Suppressor macrophage (primary cell): ENCODE measurements around the gene DSC2.
"Not testable (repeated sequence)": the region's sequence is repeated elsewhere in the genome, so short reads cannot be mapped to it uniquely, and the experiment has no call there.

Experiments
- DNase-seq, 4 experiments: peaks; one replicate each; pipeline ENCODE4 v3.0.0-alpha.2; 2020 to 2022
- total RNA-seq, 17 experiments: gene quantifications; one replicate each; lab custom pipeline; 2026; ENCODE audit warnings: mixed read lengths in 6 of 17, inconsistent platforms in 3 of 17; lab: John Stamatoyannopoulos, UW

The DSC2 gene
- total RNA-seq, result 5.2 to 19.7 (median 11.3) reads per million in 17 experiments

DNA sequence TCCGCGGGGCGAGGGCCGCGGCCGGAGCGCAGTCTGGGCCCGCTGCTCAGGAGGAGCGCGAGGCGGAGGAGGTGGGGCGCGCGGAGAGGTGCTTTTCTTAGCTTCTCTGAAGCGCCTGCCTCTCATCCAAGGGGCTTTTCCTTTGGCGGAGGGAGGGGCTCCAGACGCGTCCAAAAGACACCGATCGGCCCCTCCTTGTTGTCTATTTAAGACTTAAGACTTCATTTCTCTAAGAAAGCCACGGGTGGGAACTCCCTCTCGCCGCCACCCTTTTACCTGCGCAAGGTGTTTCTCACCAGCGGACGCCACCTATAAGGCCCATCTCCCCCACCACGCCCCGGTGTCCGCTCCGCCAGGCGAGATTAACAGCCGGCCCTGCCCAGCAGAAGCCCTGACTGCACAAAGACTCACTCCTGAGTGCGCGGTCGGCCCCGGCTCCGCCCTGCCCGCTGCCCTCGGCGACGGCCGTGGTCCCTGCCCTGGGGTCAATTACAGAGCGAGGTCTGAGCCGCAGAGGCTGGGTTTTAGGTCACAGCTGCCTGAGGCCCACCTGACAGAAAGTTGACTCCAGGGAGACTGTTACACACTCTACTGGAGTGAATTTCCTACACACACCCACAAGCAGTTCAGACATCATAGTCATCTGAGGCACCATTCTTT is at the start of gene DSC2:
Gene DSC2, minus strand, starts transcription at position 397 of the 660 bp plus-strand sequence. CDS start 450 bp downstream, outside the sequence.
- peak in 3 of 4 experiments; percentile 4 to 20 (median 6) for DNase-seq

DNA sequence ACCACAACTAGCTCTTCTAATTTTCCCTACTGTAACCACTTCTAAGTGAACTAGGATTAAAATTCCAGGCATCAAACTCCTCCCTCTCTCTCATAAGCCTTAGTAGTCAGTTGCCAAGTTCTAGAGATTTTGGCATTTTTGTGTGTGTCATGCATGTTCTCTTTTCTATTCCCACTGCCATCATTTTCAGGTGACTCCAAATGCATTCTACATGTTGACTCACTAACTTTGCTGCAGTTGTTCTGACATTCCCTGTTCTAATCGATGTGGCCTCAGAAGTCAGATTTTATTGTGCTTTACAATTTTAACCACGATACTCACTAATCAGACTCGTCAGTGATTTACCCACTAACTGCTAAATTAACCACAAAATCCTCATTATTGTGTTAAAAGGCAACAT is 47.1 kb upstream of the DSC2 start:
- DNase-seq, result no peak

DNA sequence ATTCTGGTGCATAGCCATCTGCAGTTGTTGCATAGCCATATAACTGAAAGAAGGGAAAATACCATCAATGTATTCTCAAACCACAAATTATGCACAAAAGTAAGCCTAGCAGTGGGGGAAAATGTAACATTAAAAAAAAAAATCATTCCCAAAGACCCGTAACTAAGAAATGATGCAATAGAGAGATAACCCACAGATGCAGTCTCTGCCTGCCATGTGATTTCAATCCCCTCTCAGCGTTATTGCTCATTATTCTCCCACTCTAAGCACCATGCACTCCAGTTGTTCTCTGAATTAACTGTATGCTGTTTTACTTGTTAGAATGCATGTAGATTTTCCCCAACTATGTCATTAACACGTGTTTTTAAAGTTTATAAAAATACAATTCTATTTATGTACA is 46.4 kb upstream of the DSC2 start:
- no peak for DNase-seq

- peak in 2 of 4 experiments; percentile 6 to 9 for DNase-seq
Measured at GRCh38 chr18:31146809-31147208, 44.6 kb upstream of the DSC2 start.

DNA sequence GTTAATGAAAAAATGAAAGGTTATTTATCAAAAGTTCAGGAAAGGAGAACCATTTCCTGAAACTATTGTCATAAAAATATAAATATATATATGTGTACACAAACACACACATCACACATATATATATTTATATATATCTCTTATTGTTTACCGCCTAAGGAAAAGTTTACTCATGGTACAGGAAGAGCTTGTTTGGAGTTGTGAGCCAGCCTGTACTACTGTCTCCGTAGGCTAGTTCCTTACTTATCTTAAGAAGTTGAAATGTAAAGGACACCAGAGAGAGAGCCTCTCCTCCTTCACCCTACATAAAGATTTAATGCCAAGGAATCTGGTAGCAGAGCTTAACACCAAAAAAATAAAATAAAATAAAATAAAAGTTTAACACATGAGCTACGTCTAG is 40.8 kb upstream of the DSC2 start:
- no peak for DNase-seq

DNA sequence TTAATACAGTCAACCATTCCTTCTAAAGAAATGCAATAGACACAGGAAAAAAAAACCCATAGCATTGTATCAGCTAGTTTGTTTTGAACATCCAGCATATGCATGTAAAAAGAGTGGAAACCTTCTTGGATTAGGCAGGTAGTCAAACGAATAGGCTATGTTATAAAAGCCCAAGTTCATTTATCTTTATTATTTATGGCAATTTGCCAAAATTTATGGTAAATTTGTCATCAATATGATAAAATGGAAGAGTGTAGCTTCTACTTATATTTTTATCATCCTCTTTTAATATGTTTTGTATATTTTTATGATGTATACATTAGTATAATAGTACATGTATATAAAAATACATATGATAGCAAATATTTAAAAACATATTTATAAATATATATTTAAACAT is 36.5 kb upstream of the DSC2 start:
- DNase-seq, result no peak

GRCh38 chr18:31134988-31135529 is 32.8 kb upstream of the DSC2 start:
- no peak for DNase-seq

DNA sequence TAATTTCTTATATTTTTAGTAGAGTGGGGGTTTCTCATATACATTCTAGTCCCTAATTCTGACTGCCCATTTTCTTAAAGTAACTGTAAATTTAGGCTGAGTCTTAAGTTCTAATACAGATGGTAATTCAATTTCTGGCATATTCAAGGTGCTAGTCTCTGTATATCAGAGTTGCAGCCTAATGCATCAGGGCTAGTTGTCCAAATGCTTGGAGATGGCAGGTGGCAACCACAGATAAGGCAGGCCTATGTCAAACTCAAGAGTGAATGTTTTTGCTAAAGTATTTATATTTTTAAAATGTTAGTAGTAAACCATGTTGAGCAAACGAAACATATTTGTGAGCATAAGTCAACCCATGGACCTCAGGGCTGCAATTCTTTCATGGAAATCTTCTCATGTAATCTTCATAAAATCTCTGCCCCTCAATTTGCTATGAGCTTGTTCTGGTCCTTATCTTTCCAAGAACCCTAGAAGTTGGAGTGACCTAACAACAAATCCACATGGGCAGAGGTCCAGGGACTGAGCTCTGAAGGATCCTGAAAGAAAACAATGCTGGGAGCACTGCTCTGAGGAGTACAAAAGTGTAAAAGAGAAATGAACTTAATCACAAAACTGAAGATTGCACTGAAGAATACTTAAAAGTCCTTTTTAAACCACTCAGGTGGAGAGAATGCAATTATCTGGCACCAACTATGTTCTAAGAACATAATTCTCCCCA is 27.3 kb upstream of the DSC2 start:
- DNase-seq, result no peak

DNA sequence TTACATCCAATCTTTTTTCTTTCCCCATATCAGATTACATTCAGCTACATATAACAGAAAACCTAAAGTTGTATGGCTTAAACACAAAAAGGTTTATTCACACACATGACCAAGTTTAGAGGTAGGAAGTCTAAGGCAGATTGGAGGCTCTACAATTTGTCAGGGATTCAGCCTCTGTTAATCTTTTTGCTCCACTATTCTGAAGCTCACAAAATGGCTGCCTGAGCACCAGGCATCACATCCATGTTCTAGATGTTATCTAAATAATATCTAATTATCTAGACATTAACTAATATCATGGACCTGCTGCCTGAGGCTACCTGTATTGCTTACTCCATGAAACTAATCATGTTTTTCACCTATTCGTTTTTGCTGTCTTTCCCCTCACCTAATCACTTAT is 23.7 kb upstream of the DSC2 start:
- DNase-seq, result no peak

- DNase-seq, result not testable (repeated sequence)
Measured at GRCh38 chr18:31123125-31123524, 20.9 kb upstream of the DSC2 start.

- no peak for DNase-seq
Measured at GRCh38 chr18:31120594-31120993, 18.4 kb upstream of the DSC2 start.

- DNase-seq, result no peak
Measured at GRCh38 chr18:31116853-31117595, 14.8 kb upstream of the DSC2 start.

- DNase-seq, result no peak
Measured at GRCh38 chr18:31112804-31113203, 10.6 kb upstream of the DSC2 start.

DNA sequence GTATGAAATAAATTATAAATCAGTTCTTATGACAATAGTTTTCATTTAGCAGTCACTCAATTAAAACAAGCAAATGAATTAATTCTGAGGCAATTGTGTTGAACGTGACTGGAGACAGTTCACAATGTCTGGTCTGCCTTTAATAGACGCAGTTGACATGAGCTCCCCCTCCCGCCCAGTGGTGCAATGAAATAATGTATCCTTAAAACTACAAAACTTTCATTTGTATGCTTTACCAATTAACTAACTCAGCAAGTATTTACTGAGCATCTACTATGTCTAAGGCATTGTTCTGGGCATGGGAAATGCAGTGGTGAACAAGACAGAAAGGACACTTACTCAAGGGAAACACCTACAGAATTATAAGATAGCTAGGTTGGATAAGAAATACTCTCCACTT is 3.5 kb upstream of the DSC2 start:
- no peak for DNase-seq

- no peak for DNase-seq
Measured at GRCh38 chr18:31104444-31104843, 2.2 kb upstream of the DSC2 start.

GRCh38 chr18:31103423-31103822 is 1.2 kb upstream of the DSC2 start:
- DNase-seq, result no peak

GRCh38 chr18:31102941-31103340 is 720 bp upstream of the DSC2 start:
- no peak for DNase-seq

- peak; percentile 88 to 93 (median 92) for DNase-seq
Measured at GRCh38 chr18:31101183-31102024, 817 bp downstream of the DSC2 start.

DNA sequence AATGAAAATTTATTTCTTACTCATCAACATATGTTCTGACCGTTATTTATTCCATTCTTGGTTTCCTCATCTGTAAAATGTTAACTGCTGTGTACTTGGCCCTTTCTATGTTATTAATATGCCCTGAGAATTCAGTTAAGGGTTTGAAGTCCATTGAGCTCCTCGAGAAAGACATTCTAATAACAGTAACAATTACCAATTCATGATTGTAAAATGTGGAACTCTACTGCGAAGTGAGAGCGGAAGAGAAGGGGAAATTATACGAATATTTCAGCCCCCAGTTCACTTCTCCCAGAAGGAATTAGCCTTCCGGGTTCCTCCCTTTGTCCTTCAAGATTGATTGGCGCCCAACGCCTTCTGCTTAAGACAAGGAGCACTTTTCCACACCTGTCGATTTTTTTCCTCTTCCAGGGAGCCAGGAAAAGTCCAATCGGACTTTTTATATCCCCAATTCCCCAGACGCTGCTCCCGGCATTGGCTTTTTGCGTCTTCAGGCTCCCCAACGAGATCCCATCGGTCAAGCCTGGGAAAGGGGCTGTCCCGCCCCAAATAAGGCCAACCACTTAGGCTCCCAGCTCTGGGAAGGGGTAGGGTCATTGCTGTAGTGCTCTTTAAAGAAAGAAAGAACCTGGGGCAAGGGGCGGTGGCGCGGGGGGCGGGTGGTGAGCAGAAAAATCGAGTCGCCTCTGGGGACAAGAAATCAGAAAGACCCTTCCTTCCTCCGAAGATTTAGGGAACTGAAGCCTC is 1.6 kb downstream of the DSC2 start:
- peak in 3 of 4 experiments; percentile 11 to 34 (median 20) for DNase-seq

- DNase-seq, result no peak
Measured at GRCh38 chr18:31099450-31100230, 2.6 kb downstream of the DSC2 start.

DNA sequence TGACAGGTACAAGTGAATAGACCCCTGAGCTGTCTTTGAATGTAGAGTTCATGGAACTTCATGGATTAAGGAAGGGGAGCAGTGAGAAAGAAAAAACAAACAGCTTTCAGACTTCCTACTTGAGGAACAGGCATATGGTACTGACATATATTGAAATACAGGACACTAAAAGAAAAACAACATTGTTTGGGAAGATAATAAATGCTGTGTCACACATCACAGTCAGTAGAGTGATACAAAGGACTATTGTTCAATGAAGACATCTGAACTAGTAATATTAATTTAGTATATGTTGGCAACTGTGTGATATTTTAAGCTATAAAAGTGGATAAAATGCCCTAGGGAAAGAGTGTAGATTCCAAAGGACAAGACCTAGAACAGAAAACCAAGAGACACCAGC is 3.3 kb downstream of the DSC2 start:
- DNase-seq, result no peak
